Effector memory CD4-positive, alpha-beta T cell (primary cell): ENCODE measurements around the gene KLHL6.

Experiments used
- DNase-seq, 3 donors: peaks; one replicate each; pipeline ENCODE4 v3.0.0-alpha.2; 2020
- H3K27ac ChIP-seq: 2 replicates; pipeline ENCODE4 v1.7.0; 2013; ENCODE audit warnings: mild to moderate bottlenecking, low read length, moderate library complexity; ENCODE audit not compliant: insufficient read depth, poor library complexity, severe bottlenecking
- H3K27me3 ChIP-seq: replicated peaks from 2 replicates; pipeline ENCODE4 v1.7.0; 2013; ENCODE audit warnings: mild to moderate bottlenecking, low read length; ENCODE audit not compliant: insufficient read depth, control insufficient read depth, poor library complexity, severe bottlenecking
- H3K36me3 ChIP-seq: 2 replicates; pipeline ENCODE4 v1.7.0; 2013; ENCODE audit warnings: mild to moderate bottlenecking, low read length, moderate library complexity; ENCODE audit not compliant: control insufficient read depth, insufficient read depth
- H3K4me1 ChIP-seq: 2 replicates; pipeline ENCODE4 v1.7.0; 2013; ENCODE audit warnings: low read length, mild to moderate bottlenecking; ENCODE audit not compliant: control insufficient read depth, insufficient read depth, poor library complexity, severe bottlenecking
- H3K4me3 ChIP-seq: 2 replicates; pipeline ENCODE4 v1.7.0; 2013; ENCODE audit warnings: low read length, low read depth, mild to moderate bottlenecking; ENCODE audit not compliant: insufficient read depth, poor library complexity, severe bottlenecking
- H3K9me3 ChIP-seq: 2 replicates; pipeline ENCODE4 v1.7.0; 2013; ENCODE audit warnings: mild to moderate bottlenecking, low read length, moderate library complexity; ENCODE audit not compliant: control insufficient read depth

KLHL6 gene

GRCh38 chr3:183584246-183584913 is 28.9 kb upstream of the KLHL6 start:
- DNase-seq = no peak
- H3K4me1 ChIP-seq = peaks cover 24% of the 10 kb centered on the region
- no peaks in the 10 kb centered on the region for H3K9me3 ChIP-seq
- H3K36me3 ChIP-seq = no peaks in the 10 kb centered on the region
- no peak overlapping the region for H3K4me3 ChIP-seq
- no peaks in the 10 kb centered on the region for H3K27me3 ChIP-seq
- H3K27ac ChIP-seq = no peak overlapping the region

- peaks cover 27% of the 10 kb centered on the region for H3K4me1 ChIP-seq
- H3K27ac ChIP-seq = no peak overlapping the region
- H3K36me3 ChIP-seq = no peaks in the 10 kb centered on the region
- H3K27me3 ChIP-seq = no peaks in the 10 kb centered on the region
- H3K4me3 ChIP-seq = no peak overlapping the region
- DNase-seq = no peak
- H3K9me3 ChIP-seq = no peaks in the 10 kb centered on the region
Observed at GRCh38 chr3:183583331-183584245, 28.1 kb upstream of the KLHL6 start.

- no peak overlapping the region for H3K4me3 ChIP-seq
- no peaks in the 10 kb centered on the region for H3K27me3 ChIP-seq
- peaks cover 19% of the 10 kb centered on the region for H3K4me1 ChIP-seq
- no peak for DNase-seq
- H3K27ac ChIP-seq = no peak overlapping the region
- no peaks in the 10 kb centered on the region for H3K9me3 ChIP-seq
- no peaks in the 10 kb centered on the region for H3K36me3 ChIP-seq
Observed at GRCh38 chr3:183582161-183582560, 26.7 kb upstream of the KLHL6 start.

GRCh38 chr3:183581496-183582155 is 26.1 kb upstream of the KLHL6 start:
- H3K9me3 ChIP-seq = no peaks in the 10 kb centered on the region
- no peaks in the 10 kb centered on the region for H3K36me3 ChIP-seq
- H3K4me3 ChIP-seq = no peak overlapping the region
- peaks cover 14% of the 10 kb centered on the region for H3K4me1 ChIP-seq
- H3K27me3 ChIP-seq = no peaks in the 10 kb centered on the region
- DNase-seq = no peak
- H3K27ac ChIP-seq = no peak overlapping the region

GRCh38 chr3:183579967-183580900 is 24.7 kb upstream of the KLHL6 start:
- no peaks in the 10 kb centered on the region for H3K36me3 ChIP-seq
- H3K4me1 ChIP-seq = peaks cover 9% of the 10 kb centered on the region
- H3K9me3 ChIP-seq = no peaks in the 10 kb centered on the region
- no peak for DNase-seq
- H3K4me3 ChIP-seq = no peak overlapping the region
- no peak overlapping the region for H3K27ac ChIP-seq
- H3K27me3 ChIP-seq = no peaks in the 10 kb centered on the region

GRCh38 chr3:183578179-183578578 is 22.7 kb upstream of the KLHL6 start:
- H3K27ac ChIP-seq = no peak overlapping the region
- no peaks in the 10 kb centered on the region for H3K27me3 ChIP-seq
- H3K4me3 ChIP-seq = no peak overlapping the region
- DNase-seq = no peak
- H3K4me1 ChIP-seq = peaks cover 9% of the 10 kb centered on the region
- H3K36me3 ChIP-seq = no peaks in the 10 kb centered on the region
- no peaks in the 10 kb centered on the region for H3K9me3 ChIP-seq

GRCh38 chr3:183577346-183577745 is 21.8 kb upstream of the KLHL6 start:
- no peak overlapping the region for H3K4me3 ChIP-seq
- DNase-seq = no peak
- no peaks in the 10 kb centered on the region for H3K9me3 ChIP-seq
- peaks cover 9% of the 10 kb centered on the region for H3K4me1 ChIP-seq
- no peak overlapping the region for H3K27ac ChIP-seq
- no peaks in the 10 kb centered on the region for H3K36me3 ChIP-seq
- no peaks in the 10 kb centered on the region for H3K27me3 ChIP-seq

GRCh38 chr3:183576487-183577107 is 21.1 kb upstream of the KLHL6 start:
- H3K4me3 ChIP-seq = no peak overlapping the region
- no peaks in the 10 kb centered on the region for H3K36me3 ChIP-seq
- no peak overlapping the region for H3K27ac ChIP-seq
- H3K9me3 ChIP-seq = no peaks in the 10 kb centered on the region
- peaks cover 9% of the 10 kb centered on the region for H3K4me1 ChIP-seq
- no peaks in the 10 kb centered on the region for H3K27me3 ChIP-seq
- no peak for DNase-seq

- H3K4me1 ChIP-seq = peaks cover 2% of the 10 kb centered on the region
- no peaks in the 10 kb centered on the region for H3K36me3 ChIP-seq
- no peak overlapping the region for H3K4me3 ChIP-seq
- DNase-seq = no peak
- H3K9me3 ChIP-seq = no peaks in the 10 kb centered on the region
- no peak overlapping the region for H3K27ac ChIP-seq
- no peaks in the 10 kb centered on the region for H3K27me3 ChIP-seq
Observed at GRCh38 chr3:183572935-183573334, 17.4 kb upstream of the KLHL6 start.
